Thyroid gland (tissue), 4 donors: ENCODE results near the gene AJAP1. TPM values are rescaled to one million over a fixed set of nuclear protein-coding genes. Genes with fewer than 3 reads are reported as not detected.

ENCODE experiments used
- DNase-seq, 2 donors: peaks; one replicate each; pipeline ENCODE4 v3.0.0-alpha.2; 2019
- H3K27ac ChIP-seq, 3 donors: fragments of 200-600 bp; sonication (generic); 1 replicate in 2 of 3; 2 replicates in 1 of 3; pipeline ENCODE4 v1.5.1; 2016 to 2019; ENCODE audit warnings: mild to moderate bottlenecking in 1 of 3, moderate library complexity in 1 of 3
- H3K27me3 ChIP-seq: fragments of 200-600 bp; sonication (generic); one replicate; pipeline ENCODE4 v1.5.1; 2019
- H3K36me3 ChIP-seq, 2 donors: fragments of 200-600 bp; sonication (generic); one replicate each; pipeline ENCODE4 v1.5.1; 2016 to 2019
- H3K4me1 ChIP-seq, 2 donors: fragments of 200-600 bp; sonication (generic); one replicate each; pipeline ENCODE4 v1.5.1; 2017 to 2019
- H3K4me3 ChIP-seq, 3 donors: fragments of 200-600 bp; sonication (generic); replicated peaks in 1 of 3; 1 replicate in 2 of 3; 2 replicates in 1 of 3; pipeline ENCODE4 v1.5.1; 2016; ENCODE audit warnings: mild to moderate bottlenecking in 1 of 3
- H3K9me3 ChIP-seq: fragments of 200-600 bp; sonication (generic); one replicate; pipeline ENCODE4 v1.5.1; 2017
- POLR2A ChIP-seq, 2 donors: fragments of 450-650 bp; IDR thresholded peaks; one replicate each; pipeline ENCODE4 v1.6.1; 2017; ENCODE audit warnings: antibody characterized with exemption in 2 of 2, mild to moderate bottlenecking in 2 of 2, moderate library complexity in 1 of 2
- WGBS, 2 donors: methylation state at CpG; one replicate each; pipeline ENCODE4 v1.1.5; 2017; 5-methylcytosine and 5-hydroxymethylcytosine counted together
- intact Hi-C: fragments of 100-400 bp; cut with DNase I; formaldehyde crosslinking; loops from one replicate; pipeline ENCODE4 v1.15.1; 2023
- total RNA-seq, 4 donors: library from RNA; depleted of rRNA; stranded (reverse); fragments of >200 nt; gene quantifications; one replicate each; pipeline ENCODE4 v1.2.3, GENCODE V29; 2016
- TF ChIP-seq, protein P1 (sequence below), 6 experiments: fragments of 200-600 bp in 3 of 6; fragments of 450-650 bp in 3 of 6; sonication (generic) in 3 of 6; IDR thresholded peaks; one replicate each; pipeline ENCODE4 v1.5.1; 2016 to 2019; ENCODE audit warnings: antibody characterized with exemption in 6 of 6, mild to moderate bottlenecking in 2 of 6, inconsistent platforms in 1 of 6, moderate library complexity in 1 of 6

Gene AJAP1
- total RNA-seq, 4 donors from 2014 or later, result 0.22 to 1.6 (median 0.81) TPM

GRCh38 chr1:4710592-4711415 is 56.4 kb downstream of the AJAP1 start:
- TF ChIP-seq, protein P1, sequence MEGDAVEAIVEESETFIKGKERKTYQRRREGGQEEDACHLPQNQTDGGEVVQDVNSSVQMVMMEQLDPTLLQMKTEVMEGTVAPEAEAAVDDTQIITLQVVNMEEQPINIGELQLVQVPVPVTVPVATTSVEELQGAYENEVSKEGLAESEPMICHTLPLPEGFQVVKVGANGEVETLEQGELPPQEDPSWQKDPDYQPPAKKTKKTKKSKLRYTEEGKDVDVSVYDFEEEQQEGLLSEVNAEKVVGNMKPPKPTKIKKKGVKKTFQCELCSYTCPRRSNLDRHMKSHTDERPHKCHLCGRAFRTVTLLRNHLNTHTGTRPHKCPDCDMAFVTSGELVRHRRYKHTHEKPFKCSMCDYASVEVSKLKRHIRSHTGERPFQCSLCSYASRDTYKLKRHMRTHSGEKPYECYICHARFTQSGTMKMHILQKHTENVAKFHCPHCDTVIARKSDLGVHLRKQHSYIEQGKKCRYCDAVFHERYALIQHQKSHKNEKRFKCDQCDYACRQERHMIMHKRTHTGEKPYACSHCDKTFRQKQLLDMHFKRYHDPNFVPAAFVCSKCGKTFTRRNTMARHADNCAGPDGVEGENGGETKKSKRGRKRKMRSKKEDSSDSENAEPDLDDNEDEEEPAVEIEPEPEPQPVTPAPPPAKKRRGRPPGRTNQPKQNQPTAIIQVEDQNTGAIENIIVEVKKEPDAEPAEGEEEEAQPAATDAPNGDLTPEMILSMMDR (IDR thresholded peaks at IDR 0.05), result no peak
- no peak for TF ChIP-seq POLR2A (IDR thresholded peaks at IDR 0.05)
- DNase-seq, result peak; percentile 55 to 67
- intact Hi-C loops, result no loop called here
- no peaks in the 10 kb centered on the region for H3K9me3 ChIP-seq
- no peaks in the 10 kb centered on the region for H3K27me3 ChIP-seq
- H3K27ac ChIP-seq, result no peak overlapping the region
- H3K36me3 ChIP-seq, result no peaks in the 10 kb centered on the region
- 34 to 40% methylated on average over 31 to 35 of the region's 39 CpGs for WGBS, 2 donors
- H3K4me3 ChIP-seq, result no peak overlapping the region
- peaks cover 0 to 16% of the 10 kb centered on the region in 2 donors for H3K4me1 ChIP-seq

GRCh38 chr1:4711416-4712275 is 57.2 kb downstream of the AJAP1 start:
- Histone ChIP-seq H3K9me3 (no peaks in the 10 kb centered on the region), H3K4me3 (no peak overlapping the region), H3K27ac (no peak overlapping the region), H3K27me3 (no peaks in the 10 kb centered on the region), H3K4me1 (peaks cover 0 to 16% of the 10 kb centered on the region in 2 donors), H3K36me3 (no peaks in the 10 kb centered on the region)
- no peak for DNase-seq
- intact Hi-C loops, result no loop called here
- WGBS, 2 donors, result 26 to 42% methylated on average over 36 to 46 of the region's 66 CpGs
- TF ChIP-seq, protein P1 (IDR thresholded peaks at IDR 0.05), result no peak
- TF ChIP-seq POLR2A (IDR thresholded peaks at IDR 0.05), result no peak

GRCh38 chr1:4713669-4714068 is 59.3 kb downstream of the AJAP1 start:
- intact Hi-C loops, result no loop called here
- Histone ChIP-seq H3K27me3 (no peaks in the 10 kb centered on the region), H3K4me3 (no peak overlapping the region), H3K4me1 (peaks cover 0 to 16% of the 10 kb centered on the region in 2 donors), H3K9me3 (no peaks in the 10 kb centered on the region), H3K27ac (no peak overlapping the region), H3K36me3 (no peaks in the 10 kb centered on the region)
- TF ChIP-seq, protein P1 (IDR thresholded peaks at IDR 0.05), result no peak
- no peak for TF ChIP-seq POLR2A (IDR thresholded peaks at IDR 0.05)
- 80 to 92% methylated on average over 11 to 12 of the region's 12 CpGs for WGBS, 2 donors
- DNase-seq, result no peak

GRCh38 chr1:4716406-4716805 is 62.0 kb downstream of the AJAP1 start:
- TF ChIP-seq POLR2A (IDR thresholded peaks at IDR 0.05), result no peak
- TF ChIP-seq, protein P1 (IDR thresholded peaks at IDR 0.05), result no peak
- H3K27ac ChIP-seq, result no peak overlapping the region
- no peak for DNase-seq
- peaks cover 0 to 5% of the 10 kb centered on the region in 2 donors for H3K4me1 ChIP-seq
- no peaks in the 10 kb centered on the region for H3K9me3 ChIP-seq
- H3K36me3 ChIP-seq, result no peaks in the 10 kb centered on the region
- H3K4me3 ChIP-seq, result no peak overlapping the region
- no peaks in the 10 kb centered on the region for H3K27me3 ChIP-seq
- intact Hi-C loops, result no loop called here

- Histone ChIP-seq H3K27ac (no peak overlapping the region), H3K4me1 (no peaks in the 10 kb centered on the region), H3K36me3 (no peaks in the 10 kb centered on the region), H3K27me3 (no peaks in the 10 kb centered on the region), H3K4me3 (no peak overlapping the region), H3K9me3 (no peaks in the 10 kb centered on the region)
- no peak for DNase-seq
- TF ChIP-seq, protein P1 (IDR thresholded peaks at IDR 0.05), result no peak
- no peak for TF ChIP-seq POLR2A (IDR thresholded peaks at IDR 0.05)
- 69 to 71% methylated on average over 5 of the region's 5 CpGs for WGBS, 2 donors
- intact Hi-C loops, result no loop called here
Measured at GRCh38 chr1:4718071-4718470, 63.7 kb downstream of the AJAP1 start.
